ENCODE data around the gene ATP8B4. TPM values are rescaled to one million over a fixed set of nuclear protein-coding genes. Genes with fewer than 3 reads are reported as not detected.

The ATP8B4 gene
- polyA plus RNA-seq, 3 donors, result 6.1 to 9.6 (median 6.8) TPM

DNA sequence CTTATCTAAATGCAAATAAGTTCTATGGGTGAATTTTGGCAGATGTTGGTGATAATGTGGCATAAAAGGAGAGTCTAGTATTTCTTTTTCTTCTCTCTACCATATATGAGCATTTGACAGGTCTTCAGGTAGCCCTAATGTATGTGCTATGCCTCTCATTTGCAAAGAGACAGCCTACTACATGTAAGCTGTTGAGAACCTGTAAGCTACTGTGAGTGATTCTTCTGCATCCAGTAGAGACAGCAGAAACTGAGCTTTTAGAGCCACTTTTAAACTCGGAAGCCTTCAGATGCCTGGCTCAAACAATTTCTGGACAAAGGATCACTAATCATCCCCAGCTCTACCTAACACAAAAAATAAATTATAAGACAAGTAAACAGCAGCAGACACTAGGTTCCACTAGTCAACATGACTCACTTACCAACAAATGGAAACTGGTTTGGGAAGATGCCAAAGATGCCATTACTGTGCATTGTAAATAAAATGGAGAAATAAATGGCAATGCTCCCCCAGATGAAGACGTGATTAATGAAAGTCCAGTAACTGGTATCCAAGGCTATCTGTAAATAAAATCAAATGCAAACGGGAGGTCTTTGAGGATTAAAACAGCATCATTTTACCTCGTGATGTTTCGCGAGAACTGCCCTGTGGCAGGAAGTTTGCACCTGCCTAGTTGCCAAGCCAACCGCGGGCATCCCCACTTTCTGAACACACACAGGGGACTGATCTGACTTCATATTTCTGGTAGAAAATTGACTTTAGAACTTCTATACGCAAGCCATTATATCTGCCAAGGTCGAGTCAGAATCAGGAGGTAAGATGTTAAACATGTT is 252.9 kb downstream of the ATP8B4 start:
- no peak overlapping the region for H3K9ac ChIP-seq (ENCODE audit: insufficient read depth, low read length, poor library complexity, severe bottlenecking)
- Mint-ChIP-seq H3K36me3 (peaks cover 38 to 68% of the 10 kb centered on the region in 2 donors), H3K27ac (no peak overlapping the region), H3K4me1 (no peaks in the 10 kb centered on the region), H3K27me3 (ENCODE audit: low read depth in 3 of 3) (no peaks in the 10 kb centered on the region), H3K9me3 (peaks cover 0 to 2% (median 0%) of the 10 kb centered on the region in 7 donors), H3K4me3 (no peak overlapping the region)
- no peak for TF ChIP-seq CTCF (IDR thresholded peaks at IDR 0.05)
- intact Hi-C loops (cut with micrococcal nuclease), result no loop called here
- H3K27ac ChIP-seq (ENCODE audit: low read depth in 1 of 2, low read length in 2 of 2), result no peak overlapping the region
- H3K4me1 ChIP-seq (ENCODE audit: control insufficient read depth in 1 of 2, insufficient read depth in 2 of 2, low read length in 2 of 2), result no peaks in the 10 kb centered on the region
- no peaks in the 10 kb centered on the region for H3K9me3 ChIP-seq (replicated peaks in 1 of 2; ENCODE audit: control insufficient read depth in 1 of 2, insufficient read depth in 1 of 2, low read length in 2 of 2)
- no peak overlapping the region for H3K4me3 ChIP-seq (replicated peaks in 1 of 3; ENCODE audit: low read depth in 2 of 3, low read length in 3 of 3)
- no peaks in the 10 kb centered on the region for H3K79me2 ChIP-seq (ENCODE audit: insufficient read depth, low read length)
- H3K4me2 ChIP-seq (replicated peaks; ENCODE audit: extremely low read depth, low read length, poor library complexity, severe bottlenecking), result no peak overlapping the region
- no peak for DNase-seq
- 95% methylated on average over 3 of the region's 10 CpGs for WGBS (ENCODE audit: insufficient coverage)
- H4K20me1 ChIP-seq (ENCODE audit: insufficient read depth, low read length), result no peaks in the 10 kb centered on the region
- H2AFZ ChIP-seq (ENCODE audit: insufficient read depth, low read depth, low read length, poor library complexity, severe bottlenecking), result no peak overlapping the region
- peaks cover 35 to 72% of the 10 kb centered on the region in 2 donors for H3K36me3 ChIP-seq (replicated peaks in 1 of 2; ENCODE audit: control insufficient read depth in 1 of 2, insufficient read depth in 2 of 2, low read length in 2 of 2)
- H3K27me3 ChIP-seq (ENCODE audit: control insufficient read depth in 2 of 2, insufficient read depth in 2 of 2, low read length in 2 of 2), result no peaks in the 10 kb centered on the region

GRCh38 chr15:49864251-49864650 is 254.8 kb downstream of the ATP8B4 start:
- H3K4me3 Mint-ChIP-seq, result no peak overlapping the region

More at GRCh38 chr15:49864251-49864650, 254.8 kb downstream of the ATP8B4 start:
- no peaks in the 10 kb centered on the region for H3K9me3 ChIP-seq (replicated peaks in 1 of 2; ENCODE audit: control insufficient read depth in 1 of 2, insufficient read depth in 1 of 2, low read length in 2 of 2)
- Mint-ChIP-seq H3K36me3 (peaks cover 51 to 76% of the 10 kb centered on the region in 2 donors), H3K27me3 (ENCODE audit: low read depth in 3 of 3) (no peaks in the 10 kb centered on the region), H3K4me1 (no peaks in the 10 kb centered on the region), H3K27ac (no peak overlapping the region), H3K9me3 (no peaks in the 10 kb centered on the region)
- no peak for DNase-seq
- H3K4me1 ChIP-seq (ENCODE audit: control insufficient read depth in 1 of 2, insufficient read depth in 2 of 2, low read length in 2 of 2), result no peaks in the 10 kb centered on the region
- TF ChIP-seq CTCF (IDR thresholded peaks at IDR 0.05), result no peak
- H3K36me3 ChIP-seq (replicated peaks in 1 of 2; ENCODE audit: control insufficient read depth in 1 of 2, insufficient read depth in 2 of 2, low read length in 2 of 2), result peaks cover 42 to 76% of the 10 kb centered on the region in 2 donors
- intact Hi-C loops (cut with micrococcal nuclease), result no loop called here
- H3K4me3 ChIP-seq (replicated peaks in 1 of 3; ENCODE audit: low read depth in 2 of 3, low read length in 3 of 3), result no peak overlapping the region
- H4K20me1 ChIP-seq (ENCODE audit: insufficient read depth, low read length), result no peaks in the 10 kb centered on the region
- no peaks in the 10 kb centered on the region for H3K79me2 ChIP-seq (ENCODE audit: insufficient read depth, low read length)
- WGBS (ENCODE audit: insufficient coverage), result no CpG with 5 or more reads among the region's 2 CpGs
- no peak overlapping the region for H2AFZ ChIP-seq (ENCODE audit: insufficient read depth, low read depth, low read length, poor library complexity, severe bottlenecking)
- no peak overlapping the region for H3K4me2 ChIP-seq (replicated peaks; ENCODE audit: extremely low read depth, low read length, poor library complexity, severe bottlenecking)
- H3K27ac ChIP-seq (ENCODE audit: low read depth in 1 of 2, low read length in 2 of 2), result no peak overlapping the region
- no peaks in the 10 kb centered on the region for H3K27me3 ChIP-seq (ENCODE audit: control insufficient read depth in 2 of 2, insufficient read depth in 2 of 2, low read length in 2 of 2)
- H3K9ac ChIP-seq (ENCODE audit: insufficient read depth, low read length, poor library complexity, severe bottlenecking), result no peak overlapping the region

Measured in CD14-positive monocyte (primary cell).